ENCODE measurements around the gene IFIT2.

GRCh38 chr10:89297356-89297755 lies 4.5 kb upstream of the IFIT2 start:
- TF ChIP-seq, protein P1, sequence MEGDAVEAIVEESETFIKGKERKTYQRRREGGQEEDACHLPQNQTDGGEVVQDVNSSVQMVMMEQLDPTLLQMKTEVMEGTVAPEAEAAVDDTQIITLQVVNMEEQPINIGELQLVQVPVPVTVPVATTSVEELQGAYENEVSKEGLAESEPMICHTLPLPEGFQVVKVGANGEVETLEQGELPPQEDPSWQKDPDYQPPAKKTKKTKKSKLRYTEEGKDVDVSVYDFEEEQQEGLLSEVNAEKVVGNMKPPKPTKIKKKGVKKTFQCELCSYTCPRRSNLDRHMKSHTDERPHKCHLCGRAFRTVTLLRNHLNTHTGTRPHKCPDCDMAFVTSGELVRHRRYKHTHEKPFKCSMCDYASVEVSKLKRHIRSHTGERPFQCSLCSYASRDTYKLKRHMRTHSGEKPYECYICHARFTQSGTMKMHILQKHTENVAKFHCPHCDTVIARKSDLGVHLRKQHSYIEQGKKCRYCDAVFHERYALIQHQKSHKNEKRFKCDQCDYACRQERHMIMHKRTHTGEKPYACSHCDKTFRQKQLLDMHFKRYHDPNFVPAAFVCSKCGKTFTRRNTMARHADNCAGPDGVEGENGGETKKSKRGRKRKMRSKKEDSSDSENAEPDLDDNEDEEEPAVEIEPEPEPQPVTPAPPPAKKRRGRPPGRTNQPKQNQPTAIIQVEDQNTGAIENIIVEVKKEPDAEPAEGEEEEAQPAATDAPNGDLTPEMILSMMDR (conservative IDR thresholded peaks at IDR 0.05; ENCODE audit: low read length), result no peak
- TF ChIP-seq EZH2phosphoT487 (IDR thresholded peaks at IDR 0.05; ENCODE audit: borderline replicate concordance), result no peak
